Right lobe of liver (tissue), 4 donors: ENCODE measurements around the gene TRPM3.

Experiments
- CTCF ChIP-seq, 4 donors: fragments of 200-600 bp in 3 of 4; fragments of 450-650 bp in 1 of 4; IDR thresholded peaks; one replicate each; pipeline versions ENCODE4 v1.5.1 to v1.8.0; 2016 to 2022; ENCODE audit warnings: antibody characterized with exemption in 4 of 4, mild to moderate bottlenecking in 2 of 4
- POLR2A ChIP-seq: fragments of 450-650 bp; IDR thresholded peaks from one replicate; pipeline ENCODE4 v1.6.1; 2017; ENCODE audit warnings: antibody characterized with exemption, mild to moderate bottlenecking
- donor health status: DM: no; HTN: no; CAD: no.
- donor health status: DM: no; HTN: no; CAD: no.
- donor health status: DM: no; HTN: yes; CAD: no.

GRCh38 chr9:71090896-71091295, 30.5 kb downstream of the TRPM3 start:
- TF ChIP-seq CTCF (IDR thresholded peaks at IDR 0.05): no peak
- no peak for TF ChIP-seq POLR2A
